Measurements from ENCODE around the gene FYCO1. TPM values are rescaled to one million over a fixed set of nuclear protein-coding genes. Genes with fewer than 3 reads are reported as not detected.

FYCO1 gene
- total and polyA plus RNA-seq, 2 of the 8 experiments (the other 6 are each of a cell fraction or from before 2014, with no cell fraction given) = 4.8 to 10.8 TPM

DNA sequence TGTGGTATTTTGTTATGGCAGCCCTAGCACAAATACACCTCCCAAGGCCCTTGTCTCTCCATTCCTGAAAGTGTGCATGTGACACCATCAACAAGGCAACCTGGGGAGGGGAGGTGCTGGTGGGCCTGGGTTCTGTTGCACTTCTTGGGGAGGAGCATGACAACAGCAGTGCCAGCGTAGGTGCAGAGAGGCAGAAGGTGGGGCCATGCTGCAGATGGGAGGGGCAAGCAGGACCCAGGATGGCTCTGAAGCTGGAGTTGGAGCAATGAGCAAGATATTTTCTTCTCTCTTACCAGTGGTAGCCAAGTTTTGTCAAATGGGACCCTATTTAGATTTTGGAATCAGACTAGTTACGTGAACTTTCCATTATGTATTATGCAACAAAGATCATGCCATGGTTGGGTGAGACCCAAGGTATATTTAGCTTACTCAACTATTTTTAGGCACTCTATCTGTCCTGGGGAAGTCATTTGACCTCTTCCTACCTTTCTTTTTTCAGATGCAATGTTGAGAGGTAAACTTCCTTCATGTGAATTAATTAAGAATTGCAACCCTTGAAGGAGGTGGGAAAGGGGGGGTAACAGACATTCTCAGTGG is 3.4 kb downstream of the FYCO1 start (continued):
- TF ChIP-seq TBP (IDR thresholded peaks at IDR 0.05; ENCODE audit: low read depth, low read length) = no peak
- TF ChIP-seq RXRA (IDR thresholded peaks at IDR 0.05; ENCODE audit: insufficient read depth, low read depth, low read length) = no peak
- TF ChIP-seq SUZ12 (IDR thresholded peaks at IDR 0.05; ENCODE audit: low read length) = no peak
- no peak for TF ChIP-seq CHD2 (IDR thresholded peaks at IDR 0.05; ENCODE audit: low read length)
- no peak for TF ChIP-seq EP300 (IDR thresholded peaks at IDR 0.05; ENCODE audit: borderline replicate concordance in 1 of 2, low read depth in 2 of 2, low read length in 2 of 2)
